IMR-90 (cell line): ENCODE data around the gene PADI2. TPM values are rescaled to one million over a fixed set of nuclear protein-coding genes. Genes with fewer than 3 reads are reported as not detected.

Source experiments
- ATAC-seq: fragments of 200-7000 bp; cut with Tn5 transposase; 2 replicates; pipeline ENCODE4 v1.9.1; 2020; ENCODE audit warnings: low read depth, mild to moderate bottlenecking, moderate library complexity
- BruUV-seq: library from RNA; stranded (reverse); fragments of 400-500 nt; replicated peaks from 2 replicates; lab custom pipeline; 2021; lab: Mats Ljungman, UMichigan
- CTCF ChIA-PET: fragments of 300-600 bp; formaldehyde crosslinking; extraction: SDS; loops from one replicate; lab custom pipeline; 2021; ENCODE audit warnings: antibody characterized with exemption; lab: Yijun Ruan, JAX
- POLR2A ChIA-PET: fragments of 300-600 bp; sonication (Branson Sonifier 250); formaldehyde crosslinking; loops from one replicate; lab custom pipeline; 2022; ENCODE audit warnings: antibody characterized with exemption; ENCODE audit not compliant: unreplicated experiment; lab: Charles Lee
- DNase-seq: peaks from one replicate; pipeline ENCODE4 v3.0.0; 2013
- H2AFZ ChIP-seq: replicated peaks from 2 replicates; pipeline ENCODE3; 2013; ENCODE audit warnings: low read length, mild to moderate bottlenecking; ENCODE audit not compliant: poor library complexity
- H2AK5ac ChIP-seq: 2 replicates; pipeline ENCODE4 v1.6.1; 2013; ENCODE audit warnings: low read depth, low read length, inconsistent platforms
- H2AK9ac ChIP-seq: replicated peaks from 2 replicates; pipeline ENCODE3; 2013; ENCODE audit warnings: mild to moderate bottlenecking, low read depth, low read length, moderate library complexity; ENCODE audit not compliant: poor library complexity
- H2BK120ac ChIP-seq: 2 replicates; pipeline ENCODE4 v1.6.1; 2013; ENCODE audit warnings: low read depth, low read length, inconsistent platforms
- H2BK15ac ChIP-seq: 3 replicates; pipeline ENCODE4 v1.6.1; 2013; ENCODE audit warnings: low read depth, low read length, inconsistent platforms
- H2BK20ac ChIP-seq: 2 replicates; pipeline ENCODE4 v1.6.1; 2013; ENCODE audit warnings: low read depth, mild to moderate bottlenecking, inconsistent platforms, low read length, moderate library complexity
- H2BK5ac ChIP-seq: 2 replicates; pipeline ENCODE4 v1.6.1; 2013; ENCODE audit warnings: mild to moderate bottlenecking, low read depth, low read length, inconsistent platforms; ENCODE audit not compliant: poor library complexity, severe bottlenecking
- H3K14ac ChIP-seq: replicated peaks from 2 replicates; pipeline ENCODE4 v1.6.1; 2013; ENCODE audit warnings: low read depth, low read length, inconsistent platforms
- H3K18ac ChIP-seq: 2 replicates; pipeline ENCODE4 v1.6.1; 2013; ENCODE audit warnings: low read depth, low read length, control low read depth
- H3K23ac ChIP-seq: 2 replicates; pipeline ENCODE4 v1.6.1; 2013; ENCODE audit warnings: low read depth, low read length, inconsistent platforms
- H3K27ac ChIP-seq: 2 replicates; pipeline ENCODE4 v1.5.1; 2013; ENCODE audit warnings: mild to moderate bottlenecking, control low read depth, low read length; ENCODE audit not compliant: insufficient read depth
- H3K27me3 ChIP-seq: 2 replicates; pipeline ENCODE4 v1.6.1; 2013; ENCODE audit warnings: low read length; ENCODE audit not compliant: control insufficient read depth, insufficient read depth
- H3K36me3 ChIP-seq: 2 replicates; pipeline ENCODE4 v1.6.1; 2013; ENCODE audit warnings: low read length, mixed read lengths; ENCODE audit not compliant: control insufficient read depth, insufficient read depth
- H3K4ac ChIP-seq: 2 replicates; pipeline ENCODE4 v1.6.1; 2013; ENCODE audit warnings: low read depth, low read length, inconsistent platforms
- H3K4me1 ChIP-seq: 2 replicates; pipeline ENCODE4 v1.6.1; 2013; ENCODE audit warnings: low read length, mixed read lengths; ENCODE audit not compliant: control insufficient read depth, insufficient read depth
- H3K4me2 ChIP-seq: 2 replicates; pipeline ENCODE4 v1.6.1; 2013; ENCODE audit warnings: low read depth, mild to moderate bottlenecking, control low read depth, low read length, moderate library complexity
- H3K4me3 ChIP-seq: 2 replicates; pipeline ENCODE4 v1.5.1; 2013; ENCODE audit warnings: low read depth, mild to moderate bottlenecking, control low read depth, low read length, moderate library complexity; ENCODE audit not compliant: insufficient read depth
- H3K56ac ChIP-seq: 2 replicates; pipeline ENCODE4 v1.6.1; 2013; ENCODE audit warnings: low read length, inconsistent platforms; ENCODE audit not compliant: insufficient read depth; ENCODE audit errors: extremely low read depth
- H3K79me1 ChIP-seq, 2 experiments: 2 replicates each; pipeline ENCODE4 v1.6.1; 2013; ENCODE audit warnings: low read length in 2 of 2, inconsistent platforms in 1 of 2, low read depth in 1 of 2
- H3K9ac ChIP-seq: 2 replicates; pipeline ENCODE4 v1.6.1; 2013; ENCODE audit warnings: low read depth, low read length, control low read depth
- H3K9me1 ChIP-seq: 2 replicates; pipeline ENCODE4 v1.6.1; 2013; ENCODE audit warnings: low read length, inconsistent platforms; ENCODE audit not compliant: insufficient read depth
- H3K9me3 ChIP-seq: 2 replicates; pipeline ENCODE4 v1.6.1; 2013; ENCODE audit warnings: low read length; ENCODE audit not compliant: control insufficient read depth, insufficient read depth
- H4K20me1 ChIP-seq: 2 replicates; pipeline ENCODE4 v1.6.1; 2013; ENCODE audit warnings: low read length, inconsistent platforms; ENCODE audit not compliant: insufficient read depth
- H4K5ac ChIP-seq: 2 replicates; pipeline ENCODE4 v1.6.1; 2013; ENCODE audit warnings: mild to moderate bottlenecking, low read depth, low read length, control low read depth
- H4K8ac ChIP-seq, 2 experiments: 2 replicates each; pipeline ENCODE4 v1.6.1; 2013; ENCODE audit warnings: low read depth in 2 of 2, low read length in 2 of 2, control low read depth in 1 of 2, inconsistent platforms in 1 of 2
- H4K91ac ChIP-seq: 2 replicates; pipeline ENCODE4 v1.6.1; 2013; ENCODE audit warnings: low read depth, low read length, inconsistent platforms; ENCODE audit not compliant: insufficient read depth
- CEBPB ChIP-seq: IDR thresholded peaks from 2 replicates; pipeline ENCODE4 v1.6.1; 2012; ENCODE audit warnings: low read depth, low read length, improper control_type of control experiment
- MXI1 ChIP-seq: IDR thresholded peaks from 2 replicates; pipeline ENCODE4 v1.6.1; 2012; ENCODE audit warnings: low read depth, mild to moderate bottlenecking, low read length, moderate library complexity, borderline replicate concordance
- NFE2L2 ChIP-seq: fragments of 150-350 bp; IDR thresholded peaks from 2 replicates; pipeline ENCODE4 v1.6.1; 2016; ENCODE audit warnings: low read depth, mild to moderate bottlenecking, low read length
- RAD21 ChIP-seq: IDR thresholded peaks from 2 replicates; pipeline ENCODE4 v1.6.1; 2012; ENCODE audit warnings: low read length, improper control_type of control experiment
- RCOR1 ChIP-seq: IDR thresholded peaks from 2 replicates; pipeline ENCODE4 v1.6.1; 2012; ENCODE audit warnings: mild to moderate bottlenecking, low read length, improper control_type of control experiment; ENCODE audit not compliant: insufficient replicate concordance
- RFX5 ChIP-seq: IDR thresholded peaks from 2 replicates; pipeline ENCODE4 v1.8.0; 2012; ENCODE audit warnings: low read depth, mild to moderate bottlenecking, low read length, moderate library complexity
- SMC3 ChIP-seq: fragments of 150-350 bp; IDR thresholded peaks from 2 replicates; pipeline ENCODE4 v1.6.1; 2016; ENCODE audit warnings: low read depth, mild to moderate bottlenecking, antibody characterized with exemption, low read length, moderate library complexity
- WGBS, 2 experiments: methylation state at CpG; one replicate each; pipeline versions ENCODE4 v1.1.5 to v1.1.7; 2013; ENCODE audit warnings: missing lambda C conversion rate in 2 of 2; ENCODE audit not compliant: insufficient read length in 1 of 2; ENCODE audit errors: extremely low coverage in 2 of 2; 5-methylcytosine and 5-hydroxymethylcytosine counted together
- dilution Hi-C: fragments of 300-500 bp; cut with HindIII; formaldehyde crosslinking; loops from one replicate; pipeline ENCODE4 v1.14.3; 2018; ENCODE audit warnings: low sequenced_read_pairs; ENCODE audit not compliant: unreplicated experiment
- in situ Hi-C: fragments of 300-500 bp; cut with MboI; formaldehyde crosslinking; loops from 3 replicates; pipeline ENCODE4 v1.14.3; 2019; ENCODE audit warnings: low sequenced_read_pairs, inconsistent platforms, mixed read lengths
- intact Hi-C: fragments of 100-400 bp; cut with micrococcal nuclease; formaldehyde crosslinking; loops from 2 replicates; pipeline ENCODE4 v1.10.0; 2022
- polyA plus RNA-seq, 3 experiments: library from polyadenylated mRNA; depleted of rRNA; stranded (reverse); fragments of >200 nt; gene quantifications; 2 replicates each; pipeline ENCODE4 v1.2.3, GENCODE V29; 2012; ENCODE audit warnings: low replicate concordance in 1 of 3
- total RNA-seq: library from RNA; depleted of rRNA; stranded (reverse); fragments of >200 nt; gene quantifications from 2 replicates; pipeline ENCODE4 v1.2.3, GENCODE V29; 2012

The PADI2 gene
- total and polyA plus RNA-seq, 2 of the 4 experiments (the other 2 are of a cell fraction) = not detected

DNA sequence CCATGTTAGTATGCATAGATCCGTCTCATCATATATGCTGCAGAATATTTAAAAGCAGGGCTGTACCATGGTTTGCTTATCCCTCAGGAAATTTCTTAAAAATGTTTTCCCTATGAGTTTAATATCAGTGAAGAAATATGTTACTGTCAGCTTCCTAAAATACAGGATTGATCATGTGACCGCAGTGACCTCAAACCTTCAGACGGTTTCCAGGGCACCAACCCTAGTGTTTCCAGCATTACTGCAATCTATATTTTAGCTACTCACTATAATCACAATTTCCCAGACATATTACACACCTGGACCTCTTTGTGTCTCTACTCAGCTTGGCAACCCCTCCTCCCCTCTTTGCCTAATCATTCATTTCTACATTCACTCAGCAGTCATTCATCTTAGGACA is 57.8 kb downstream of the PADI2 start:
- dilution Hi-C loops (no loop called here), intact Hi-C loops (no loop called here), in situ Hi-C loops (loop anchor here (5.0 kb wide), 1 partner anchor 346 kb away; no protein-coding TSS in a partner anchor)
- H3K18ac ChIP-seq = no peak overlapping the region
- DNase-seq (no peak), ATAC-seq (no peak)
- H3K9ac ChIP-seq = no peak overlapping the region
- peaks cover 8% of the 10 kb centered on the region for H3K9me3 ChIP-seq
- no peaks in the 10 kb centered on the region for H3K79me1 ChIP-seq
- H4K5ac ChIP-seq = no peak overlapping the region
- H2BK20ac ChIP-seq = no peak overlapping the region
- H3K9me1 ChIP-seq = no peaks in the 10 kb centered on the region
- no peak overlapping the region for H3K4ac ChIP-seq
- no peak overlapping the region for H3K14ac ChIP-seq
- no peaks in the 10 kb centered on the region for H4K20me1 ChIP-seq
- WGBS, 2 experiments = 33% methylated on average over 1 of the region's 3 CpGs; no CpG with 5 or more reads in 1 of the 2 experiments
- no peak overlapping the region for H2BK15ac ChIP-seq
- H3K4me2 ChIP-seq = no peak overlapping the region
- H4K8ac ChIP-seq = no peak overlapping the region
- ChIA-PET POLR2A (no interaction called here), CTCF (interaction anchor here (2.8 kb wide), 1 partner anchor 64 kb away, joined by 11 read pairs; no protein-coding TSS in a partner anchor)
- H4K91ac ChIP-seq = no peak overlapping the region
- H3K27me3 ChIP-seq = peaks cover 1% of the 10 kb centered on the region; the same call in 1 of the 2 replicates
- no peak overlapping the region for H2AK5ac ChIP-seq
- no peaks in the 10 kb centered on the region for H3K36me3 ChIP-seq
- H2AK9ac ChIP-seq = no peak overlapping the region
- H3K4me1 ChIP-seq = no peaks in the 10 kb centered on the region
- H2BK120ac ChIP-seq = no peak overlapping the region
- no peak overlapping the region for H3K4me3 ChIP-seq
- no peak for TF ChIP-seq RCOR1
- no peak for TF ChIP-seq CEBPB
- TF ChIP-seq MXI1 = no peak
- no peak for TF ChIP-seq NFE2L2
- no peak for TF ChIP-seq SMC3
- no peak for TF ChIP-seq RAD21
- no peak for TF ChIP-seq RFX5
- H2BK5ac ChIP-seq = no peak overlapping the region
- H3K56ac ChIP-seq = no peak overlapping the region
- no peak overlapping the region for H2AFZ ChIP-seq
- no peak overlapping the region for H3K23ac ChIP-seq
- H3K27ac ChIP-seq = no peak overlapping the region
- BruUV-seq = no TSS peak
